Heart right ventricle (tissue), 16 donors: ENCODE results near the gene GRK5. TPM values are rescaled to one million over a fixed set of nuclear protein-coding genes. Genes with fewer than 3 reads are reported as not detected.

Experiments
- ATAC-seq, 8 donors: fragments of 200-7000 bp; cut with Tn5 transposase; one replicate each; pipeline ENCODE4 v1.9.1; 2020; ENCODE audit warnings: mild to moderate bottlenecking in 8 of 8, moderate library complexity in 8 of 8, moderate number of reproducible peaks in 1 of 8
- DNase-seq, 2 donors: peaks; one replicate each; pipeline ENCODE4 v3.0.0-alpha.2; 2020
- H3K27ac ChIP-seq, 10 donors: fragments of 200-600 bp; sonication (generic) in 2 of 10; one replicate each; pipeline versions ENCODE4 v1.5.0 to v1.8.0; 2020 to 2022; ENCODE audit warnings: mild to moderate bottlenecking in 3 of 10
- H3K27me3 ChIP-seq, 7 donors: fragments of 200-600 bp; one replicate each; pipeline ENCODE4 v1.8.0; 2021 to 2022; ENCODE audit warnings: mild to moderate bottlenecking in 2 of 7
- H3K36me3 ChIP-seq, 9 donors: fragments of 200-600 bp; sonication (generic) in 1 of 9; one replicate each; pipeline versions ENCODE4 v1.5.0 to v1.8.0; 2020 to 2022; ENCODE audit warnings: mild to moderate bottlenecking in 2 of 9
- H3K4me1 ChIP-seq, 9 donors: fragments of 200-600 bp; sonication (generic) in 1 of 9; one replicate each; pipeline versions ENCODE4 v1.5.0 to v1.8.0; 2020 to 2022; ENCODE audit warnings: mild to moderate bottlenecking in 4 of 9
- H3K4me3 ChIP-seq, 10 donors: fragments of 200-600 bp; sonication (generic) in 2 of 10; one replicate each; pipeline versions ENCODE4 v1.5.0 to v1.8.0; 2020 to 2022; ENCODE audit warnings: mild to moderate bottlenecking in 7 of 10, moderate library complexity in 2 of 10
- H3K9me3 ChIP-seq, 11 donors: fragments of 200-600 bp in 10 of 11; sonication (generic) in 2 of 11; one replicate each; pipeline versions ENCODE4 v1.5.0 to v1.8.0; 2013 to 2022; ENCODE audit warnings: mild to moderate bottlenecking in 2 of 11, control low read depth in 1 of 11, moderate library complexity in 1 of 11
- WGBS, 2 donors: extraction: QIAGEN DNeasy Blood & Tissue Kit; methylation state at CpG; one replicate each; pipeline ENCODE4 v1.1.7; 2013; ENCODE audit warnings: inconsistent platforms in 1 of 2; 5-methylcytosine and 5-hydroxymethylcytosine counted together
- intact Hi-C, 10 donors: fragments of 100-400 bp; cut with DNase I; formaldehyde crosslinking; loops; one replicate each; pipeline versions ENCODE4 v1.11.1 to v1.14.2; 2022
- polyA plus RNA-seq, 2 donors: library from polyadenylated mRNA; stranded (reverse); fragments of 200-250 nt; gene quantifications; one replicate each; pipeline ENCODE4 v1.2.3, GENCODE V29; 2013
- total RNA-seq, 10 donors: library from RNA; stranded (reverse); fragmentation: NEBNext Ultra II Directional in 3 of 10; extraction: Animal tissue kit (Norgen Biotek cat#: 25700) in 3 of 10; gene quantifications; one replicate each; pipeline versions ENCODE4 v1.2.1 to v1.2.4, GENCODE V29; 2021 to 2023
- TF ChIP-seq, protein P1 (sequence below), 9 donors: fragments of 200-600 bp; sonication (generic) in 2 of 9; IDR thresholded peaks; one replicate each; pipeline versions ENCODE4 v1.5.0 to v1.8.0; 2021 to 2022; ENCODE audit warnings: antibody characterized with exemption in 9 of 9, mild to moderate bottlenecking in 5 of 9, moderate library complexity in 1 of 9
- donor health status: Arrhythmogenic right ventricular cardiomyopathy.
- donor health status: ischemic (EF 13 %, LVEDD 7.1; RV severe dilation, severe dysfunction).
- donor health status: healthy with polysubstance abuse.
- donor health status: DM: no; HTN: yes; CAD: no.
- donor health status: DM: no; HTN: no; CAD: no.
- donor health status: ischemic (EF 25% LVEDD 6.9; RV normal size, moderate dysfunction).
- donor health status: ischemic (EF 25% LVEDD 5.7; RV mildly dilated, moderate dysfunction).
- donor health status: healthy.
- donor health status: DM: yes; HTN: yes; CAD: no.
- donor health status: Ischemic cardiomyopathy.
- donor health status: ischemic (EF 35%, LVEDD 5.7; RV mildly dilated, moderate dysfunction).
- donor health status: nonischemic (EF 11% LVEDD 7.7; RV severe dilation, severe dysfunction).
- donor health status: DM: yes; HTN: yes; CAD: no.
- donor health status: PGD.
- donor health status: ischemic (EF 29% LVEDD 5.4; RV normal size, mild dysfunction).
- donor health status: nonischemic (EF 23%, LVEDD 6.1; RV moderate dilation, normal function).

Gene GRK5
- total and polyA plus RNA-seq, 12 donors = 11.8 to 80.5 (median 26.6) TPM

DNA sequence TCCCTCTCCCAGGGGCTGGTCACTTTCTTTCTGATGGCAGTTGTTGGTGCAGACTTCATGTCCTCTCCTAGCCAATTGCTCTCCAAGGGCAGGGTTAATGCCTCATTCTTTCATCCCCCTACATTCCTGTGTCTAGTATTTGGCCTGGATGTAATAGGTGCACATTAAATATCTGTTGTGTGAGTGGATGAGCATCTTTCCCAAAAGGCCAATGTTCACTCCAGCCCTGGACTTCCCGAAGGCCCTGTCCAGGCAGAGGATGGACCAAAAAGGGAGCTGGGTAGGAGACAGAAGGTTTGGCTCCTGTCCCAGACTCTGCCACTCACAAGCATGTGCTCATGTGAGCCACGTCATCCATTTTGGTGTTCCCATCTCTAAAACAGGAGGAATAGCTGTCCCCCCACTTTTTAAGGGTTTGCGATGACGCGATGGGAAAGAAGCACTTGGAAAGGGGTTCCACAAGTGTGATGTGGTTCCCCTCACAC is 287.7 kb downstream of the GRK5 start:
- Histone ChIP-seq H3K9me3 (no peaks in the 10 kb centered on the region), H3K4me3 (no peak overlapping the region), H3K27me3 (no peaks in the 10 kb centered on the region), H3K36me3 (peaks cover 0 to 16% (median 0%) of the 10 kb centered on the region in 9 donors), H3K4me1 (peaks cover 0 to 18% (median 0%) of the 10 kb centered on the region in 9 donors), H3K27ac (peak overlapping the region in 2 of 10 donors; percentile 31 to 48)
- DNase-seq = no peak
- no peak for ATAC-seq
- 82 to 88% methylated on average over 5 of the region's 5 CpGs for WGBS, 2 donors
- TF ChIP-seq, protein P1, sequence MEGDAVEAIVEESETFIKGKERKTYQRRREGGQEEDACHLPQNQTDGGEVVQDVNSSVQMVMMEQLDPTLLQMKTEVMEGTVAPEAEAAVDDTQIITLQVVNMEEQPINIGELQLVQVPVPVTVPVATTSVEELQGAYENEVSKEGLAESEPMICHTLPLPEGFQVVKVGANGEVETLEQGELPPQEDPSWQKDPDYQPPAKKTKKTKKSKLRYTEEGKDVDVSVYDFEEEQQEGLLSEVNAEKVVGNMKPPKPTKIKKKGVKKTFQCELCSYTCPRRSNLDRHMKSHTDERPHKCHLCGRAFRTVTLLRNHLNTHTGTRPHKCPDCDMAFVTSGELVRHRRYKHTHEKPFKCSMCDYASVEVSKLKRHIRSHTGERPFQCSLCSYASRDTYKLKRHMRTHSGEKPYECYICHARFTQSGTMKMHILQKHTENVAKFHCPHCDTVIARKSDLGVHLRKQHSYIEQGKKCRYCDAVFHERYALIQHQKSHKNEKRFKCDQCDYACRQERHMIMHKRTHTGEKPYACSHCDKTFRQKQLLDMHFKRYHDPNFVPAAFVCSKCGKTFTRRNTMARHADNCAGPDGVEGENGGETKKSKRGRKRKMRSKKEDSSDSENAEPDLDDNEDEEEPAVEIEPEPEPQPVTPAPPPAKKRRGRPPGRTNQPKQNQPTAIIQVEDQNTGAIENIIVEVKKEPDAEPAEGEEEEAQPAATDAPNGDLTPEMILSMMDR (IDR thresholded peaks at IDR 0.05) = no peak
- intact Hi-C loops = no loop called here

DNA sequence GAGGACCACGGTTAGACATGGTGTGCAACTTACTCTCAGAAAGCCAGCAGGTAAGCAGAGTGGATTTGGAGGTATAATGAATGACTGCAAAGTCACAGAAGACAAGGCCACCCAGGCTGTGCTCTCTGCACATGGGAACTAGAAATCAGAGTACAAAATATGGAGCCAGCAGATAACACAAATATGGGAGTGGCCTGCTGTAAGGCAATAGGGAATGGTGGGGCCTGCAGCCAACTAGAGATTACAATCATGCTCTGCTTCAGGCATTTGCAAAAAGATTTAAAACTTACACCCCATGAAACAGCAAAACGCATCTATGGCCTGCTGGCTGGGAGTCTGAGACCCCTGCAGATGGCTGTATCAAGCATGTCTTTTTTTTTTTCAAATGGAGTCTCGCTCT is 288.2 kb downstream of the GRK5 start:
- Histone ChIP-seq H3K9me3 (no peaks in the 10 kb centered on the region), H3K27me3 (no peaks in the 10 kb centered on the region), H3K36me3 (peaks cover 0 to 16% (median 0%) of the 10 kb centered on the region in 9 donors), H3K4me1 (peaks cover 0 to 18% (median 0%) of the 10 kb centered on the region in 9 donors), H3K27ac (no peak overlapping the region), H3K4me3 (no peak overlapping the region)
- intact Hi-C loops = no loop called here
- DNase-seq (no peak), ATAC-seq (no peak)
- TF ChIP-seq, protein P1 (IDR thresholded peaks at IDR 0.05) = no peak
- 94 to 97% methylated on average over 3 of the region's 3 CpGs for WGBS, 2 donors

DNA sequence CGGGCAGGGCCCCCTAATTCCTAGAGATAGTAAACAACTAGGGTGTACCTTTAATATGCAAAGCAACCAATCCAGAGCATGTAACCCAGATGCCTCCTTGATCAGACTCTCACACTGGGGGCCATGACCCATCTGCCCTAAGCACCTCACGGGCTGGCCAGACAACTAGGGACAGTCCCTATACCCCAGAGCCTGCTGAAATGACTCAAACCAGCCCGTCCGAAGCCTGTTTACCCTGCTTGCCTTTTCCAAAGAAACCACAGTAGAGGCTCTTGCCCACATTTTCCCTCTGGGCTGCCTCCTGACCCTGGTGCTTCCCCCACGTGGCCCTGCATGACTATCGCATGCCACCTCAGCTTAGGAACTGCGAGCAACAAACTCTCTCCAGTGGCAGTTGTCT is 288.9 kb downstream of the GRK5 start:
- Histone ChIP-seq H3K4me3 (no peak overlapping the region), H3K36me3 (peaks cover 0 to 16% (median 0%) of the 10 kb centered on the region in 9 donors), H3K27ac (no peak overlapping the region), H3K9me3 (no peaks in the 10 kb centered on the region), H3K27me3 (no peaks in the 10 kb centered on the region), H3K4me1 (peaks cover 0 to 18% (median 0%) of the 10 kb centered on the region in 9 donors)
- ATAC-seq = no peak
- TF ChIP-seq, protein P1 (IDR thresholded peaks at IDR 0.05) = no peak
- WGBS, 2 donors = 94 to 95% methylated on average over 7 of the region's 7 CpGs
- intact Hi-C loops = no loop called here
- DNase-seq = no peak

DNA sequence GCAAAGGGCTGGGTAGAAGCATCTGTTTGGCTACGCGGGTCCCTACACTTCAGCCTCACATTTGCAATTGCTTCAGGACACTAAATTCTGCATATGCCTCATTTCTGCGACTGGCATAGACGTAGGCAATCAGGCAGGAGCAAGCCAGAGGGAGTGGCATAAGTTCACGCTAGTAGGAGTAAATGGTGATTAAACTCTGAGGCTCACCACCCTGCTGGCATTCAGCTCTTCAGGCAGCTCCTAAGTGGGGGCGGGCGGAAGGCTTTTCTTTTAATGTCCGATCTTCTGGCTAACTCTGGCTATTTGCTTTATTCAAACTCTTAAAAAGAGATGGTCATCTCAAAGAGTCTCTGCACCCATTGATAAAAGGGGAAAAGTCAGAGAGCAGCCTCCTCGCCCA is 289.9 kb downstream of the GRK5 start:
- Histone ChIP-seq H3K36me3 (peaks cover 0 to 16% (median 0%) of the 10 kb centered on the region in 9 donors), H3K4me1 (peaks cover 0 to 18% (median 0%) of the 10 kb centered on the region in 9 donors), H3K27me3 (peaks cover 0 to under 1% (median 0%) of the 10 kb centered on the region in 7 donors), H3K9me3 (no peaks in the 10 kb centered on the region), H3K4me3 (no peak overlapping the region), H3K27ac (no peak overlapping the region)
- 94 to 96% methylated on average over 9 of the region's 9 CpGs for WGBS, 2 donors
- intact Hi-C loops = no loop called here
- no peak for DNase-seq
- TF ChIP-seq, protein P1 (IDR thresholded peaks at IDR 0.05) = no peak
- ATAC-seq = no peak
